Panc1 (cell line): ENCODE measurements around the gene GABRG3. TPM values are rescaled to one million over a fixed set of nuclear protein-coding genes. Genes with fewer than 3 reads are reported as not detected.

Experiments
- ATAC-seq: fragments of 200-7000 bp; cut with Tn5 transposase; 2 replicates; pipeline ENCODE4 v1.9.1; 2020; ENCODE audit warnings: mild to moderate bottlenecking, moderate library complexity
- BruUV-seq: library from RNA; stranded (reverse); fragments of 400-500 nt; replicated peaks from 2 replicates; lab custom pipeline; 2021; lab: Mats Ljungman, UMichigan
- CTCF ChIA-PET: fragments of 300-600 bp; sonication (Branson Sonifier 250); formaldehyde crosslinking; loops from one replicate; lab custom pipeline; 2022; ENCODE audit warnings: antibody characterized with exemption; lab: Charles Lee
- POLR2A ChIA-PET: fragments of 300-600 bp; sonication (Branson Sonifier 250); formaldehyde crosslinking; loops from one replicate; lab custom pipeline; 2022; ENCODE audit warnings: antibody characterized with exemption; lab: Charles Lee
- DNase-seq: peaks from one replicate; pipeline ENCODE4 v3.0.0-alpha.2; 2010; ENCODE audit warnings: low read depth, low spot score
- H3K27ac ChIP-seq: 2 replicates; pipeline ENCODE4 v1.5.1; 2011; ENCODE audit warnings: mild to moderate bottlenecking, low read length, inconsistent platforms
- H3K27me3 ChIP-seq: fragments of 200-500 bp; sonication (Bioruptor generic); 2 replicates; pipeline ENCODE4 v1.6.0; 2014; ENCODE audit warnings: low read length, inconsistent platforms; ENCODE audit not compliant: control insufficient read depth, insufficient read depth
- H3K36me3 ChIP-seq: fragments of 200-500 bp; sonication (Bioruptor generic); 2 replicates; pipeline ENCODE4 v1.5.1; 2014; ENCODE audit warnings: inconsistent platforms, mild to moderate bottlenecking, low read length, moderate library complexity; ENCODE audit not compliant: control insufficient read depth, insufficient read depth
- H3K4me1 ChIP-seq: 2 replicates; pipeline ENCODE4 v1.5.1; 2011; ENCODE audit warnings: inconsistent platforms, mild to moderate bottlenecking, low read length, moderate library complexity; ENCODE audit not compliant: control insufficient read depth, insufficient read depth
- H3K4me3 ChIP-seq, 2 experiments: 2 replicates each; pipeline ENCODE4 v1.5.1; 2011 to 2012; ENCODE audit warnings: low read depth in 2 of 2, low read length in 2 of 2, mild to moderate bottlenecking in 2 of 2, inconsistent platforms in 1 of 2, moderate library complexity in 1 of 2
- H3K9me3 ChIP-seq: fragments of 200-500 bp; sonication (Bioruptor generic); 2 replicates; pipeline ENCODE4 v1.5.1; 2014; ENCODE audit warnings: low read depth, mild to moderate bottlenecking, inconsistent platforms, low read length, moderate library complexity; ENCODE audit not compliant: control insufficient read depth, insufficient read depth
- POLR2AphosphoS5 ChIP-seq: IDR thresholded peaks from 2 replicates; pipeline ENCODE4 v1.6.1; 2012; ENCODE audit warnings: mild to moderate bottlenecking, low read depth, low read length, moderate library complexity
- SIN3A ChIP-seq: IDR thresholded peaks from 2 replicates; pipeline ENCODE4 v1.6.1; 2012; ENCODE audit warnings: low read depth, mild to moderate bottlenecking, low read length, moderate library complexity, borderline replicate concordance; ENCODE audit not compliant: insufficient read depth
- TCF7L2 ChIP-seq: IDR thresholded peaks from 2 replicates; pipeline ENCODE4 v1.6.1; 2011; ENCODE audit warnings: mild to moderate bottlenecking, low read depth, low read length, inconsistent platforms
- in situ Hi-C: cut with HindIII; loops from 2 replicates; pipeline ENCODE4 v1.10.0; 2016; ENCODE audit warnings: low sequenced_read_pairs, low pct_unique_long_range_greater_than_20kb
- intact Hi-C: fragments of 100-400 bp; cut with micrococcal nuclease; formaldehyde crosslinking; loops from one replicate; pipeline ENCODE4 v1.10.0; 2022; ENCODE audit not compliant: unreplicated experiment
- total RNA-seq: library from RNA; stranded (reverse); gene quantifications from one replicate; pipeline ENCODE4 v1.2.1, GENCODE V29; 2021; ENCODE audit not compliant: unreplicated experiment
- TF ChIP-seq, protein P1 (sequence below): fragments of 450-650 bp; IDR thresholded peaks from 2 replicates; pipeline ENCODE4 v1.5.1; 2017; ENCODE audit warnings: mild to moderate bottlenecking
- TF ChIP-seq, protein P2 (sequence below), 2 experiments: IDR thresholded peaks; 2 replicates each; pipeline ENCODE4 v1.6.1; 2011 to 2012; ENCODE audit warnings: low read depth in 2 of 2, control low read depth in 1 of 2, low read length in 1 of 2, mild to moderate bottlenecking in 1 of 2, moderate library complexity in 1 of 2; ENCODE audit not compliant: insufficient read depth in 1 of 2

Gene GABRG3
- total RNA-seq, 1 experiment from 2014 or later = not detected

- BruUV-seq = no TSS peak
- Histone ChIP-seq H3K36me3 (no peaks in the 10 kb centered on the region), H3K9me3 (no peaks in the 10 kb centered on the region), H3K4me1 (no peaks in the 10 kb centered on the region), H3K27ac (no peak overlapping the region), H3K4me3 (no peak overlapping the region), H3K27me3 (no peaks in the 10 kb centered on the region)
- in situ Hi-C loops (no loop called here), intact Hi-C loops (no loop called here)
- CTCF ChIA-PET = no interaction called here
- TF ChIP-seq, protein P1, sequence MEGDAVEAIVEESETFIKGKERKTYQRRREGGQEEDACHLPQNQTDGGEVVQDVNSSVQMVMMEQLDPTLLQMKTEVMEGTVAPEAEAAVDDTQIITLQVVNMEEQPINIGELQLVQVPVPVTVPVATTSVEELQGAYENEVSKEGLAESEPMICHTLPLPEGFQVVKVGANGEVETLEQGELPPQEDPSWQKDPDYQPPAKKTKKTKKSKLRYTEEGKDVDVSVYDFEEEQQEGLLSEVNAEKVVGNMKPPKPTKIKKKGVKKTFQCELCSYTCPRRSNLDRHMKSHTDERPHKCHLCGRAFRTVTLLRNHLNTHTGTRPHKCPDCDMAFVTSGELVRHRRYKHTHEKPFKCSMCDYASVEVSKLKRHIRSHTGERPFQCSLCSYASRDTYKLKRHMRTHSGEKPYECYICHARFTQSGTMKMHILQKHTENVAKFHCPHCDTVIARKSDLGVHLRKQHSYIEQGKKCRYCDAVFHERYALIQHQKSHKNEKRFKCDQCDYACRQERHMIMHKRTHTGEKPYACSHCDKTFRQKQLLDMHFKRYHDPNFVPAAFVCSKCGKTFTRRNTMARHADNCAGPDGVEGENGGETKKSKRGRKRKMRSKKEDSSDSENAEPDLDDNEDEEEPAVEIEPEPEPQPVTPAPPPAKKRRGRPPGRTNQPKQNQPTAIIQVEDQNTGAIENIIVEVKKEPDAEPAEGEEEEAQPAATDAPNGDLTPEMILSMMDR = no peak
- no peak for ATAC-seq
- no peak for DNase-seq
- POLR2A ChIA-PET = no interaction called here
Measured at GRCh38 chr15:26926081-26926480, 44.9 kb upstream of the GABRG3 start.

DNA sequence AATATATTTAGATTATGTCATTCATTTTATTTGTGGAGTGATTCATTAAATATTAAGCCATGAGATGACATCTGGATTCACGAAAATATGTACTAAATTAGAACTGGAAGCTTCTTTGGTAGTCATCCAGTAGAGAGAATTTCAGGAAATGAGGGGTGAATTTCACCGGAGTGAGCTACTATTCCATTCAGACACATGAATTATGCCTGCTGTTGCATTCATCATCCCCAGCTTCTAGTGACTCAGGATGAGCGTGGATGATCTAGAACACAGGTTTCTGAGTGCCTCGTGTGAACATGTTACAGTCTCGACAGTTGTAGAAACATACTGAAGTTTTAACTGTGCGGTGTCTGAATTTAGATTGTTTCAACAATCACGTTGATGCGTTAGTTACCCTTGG lies 42.9 kb upstream of the GABRG3 start:
- in situ Hi-C loops = no loop called here

More for the DNA sequence above, 42.9 kb upstream of the GABRG3 start:
- CTCF ChIA-PET = no interaction called here
- Histone ChIP-seq H3K36me3 (no peaks in the 10 kb centered on the region), H3K9me3 (no peaks in the 10 kb centered on the region), H3K27ac (no peak overlapping the region), H3K4me3 (no peak overlapping the region), H3K27me3 (no peaks in the 10 kb centered on the region), H3K4me1 (no peaks in the 10 kb centered on the region)
- no TSS peak for BruUV-seq
- ATAC-seq (no peak), DNase-seq (no peak)
- TF ChIP-seq, protein P1 = no peak
- TF ChIP-seq POLR2AphosphoS5 (no peak), TCF7L2 (no peak), SIN3A (no peak)
- TF ChIP-seq, protein P2, sequence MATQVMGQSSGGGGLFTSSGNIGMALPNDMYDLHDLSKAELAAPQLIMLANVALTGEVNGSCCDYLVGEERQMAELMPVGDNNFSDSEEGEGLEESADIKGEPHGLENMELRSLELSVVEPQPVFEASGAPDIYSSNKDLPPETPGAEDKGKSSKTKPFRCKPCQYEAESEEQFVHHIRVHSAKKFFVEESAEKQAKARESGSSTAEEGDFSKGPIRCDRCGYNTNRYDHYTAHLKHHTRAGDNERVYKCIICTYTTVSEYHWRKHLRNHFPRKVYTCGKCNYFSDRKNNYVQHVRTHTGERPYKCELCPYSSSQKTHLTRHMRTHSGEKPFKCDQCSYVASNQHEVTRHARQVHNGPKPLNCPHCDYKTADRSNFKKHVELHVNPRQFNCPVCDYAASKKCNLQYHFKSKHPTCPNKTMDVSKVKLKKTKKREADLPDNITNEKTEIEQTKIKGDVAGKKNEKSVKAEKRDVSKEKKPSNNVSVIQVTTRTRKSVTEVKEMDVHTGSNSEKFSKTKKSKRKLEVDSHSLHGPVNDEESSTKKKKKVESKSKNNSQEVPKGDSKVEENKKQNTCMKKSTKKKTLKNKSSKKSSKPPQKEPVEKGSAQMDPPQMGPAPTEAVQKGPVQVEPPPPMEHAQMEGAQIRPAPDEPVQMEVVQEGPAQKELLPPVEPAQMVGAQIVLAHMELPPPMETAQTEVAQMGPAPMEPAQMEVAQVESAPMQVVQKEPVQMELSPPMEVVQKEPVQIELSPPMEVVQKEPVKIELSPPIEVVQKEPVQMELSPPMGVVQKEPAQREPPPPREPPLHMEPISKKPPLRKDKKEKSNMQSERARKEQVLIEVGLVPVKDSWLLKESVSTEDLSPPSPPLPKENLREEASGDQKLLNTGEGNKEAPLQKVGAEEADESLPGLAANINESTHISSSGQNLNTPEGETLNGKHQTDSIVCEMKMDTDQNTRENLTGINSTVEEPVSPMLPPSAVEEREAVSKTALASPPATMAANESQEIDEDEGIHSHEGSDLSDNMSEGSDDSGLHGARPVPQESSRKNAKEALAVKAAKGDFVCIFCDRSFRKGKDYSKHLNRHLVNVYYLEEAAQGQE (IDR thresholded peaks at IDR 0.05; ENCODE audit: insufficient read depth in 1 of 2, low read depth in 2 of 2, low read length in 1 of 2) = no peak
- POLR2A ChIA-PET = no interaction called here
- intact Hi-C loops = no loop called here
